ENCODE measurements around the gene FGF5. TPM values are rescaled to one million over a fixed set of nuclear protein-coding genes. Genes with fewer than 3 reads are reported as not detected.
"Not testable (repeated sequence)": the region's sequence is repeated elsewhere in the genome, so short reads cannot be mapped to it uniquely, and the experiment has no call there.

Gene FGF5
- total RNA-seq, 2 experiments from 2014 or later: not detected

- Mint-ChIP-seq H3K4me1 (no peaks in the 10 kb centered on the region), H3K4me3 (no peak overlapping the region), H3K27me3 (peaks cover 17% of the 10 kb centered on the region), H3K9me3 (no peaks in the 10 kb centered on the region), H3K27ac (no peak overlapping the region), H3K36me3 (ENCODE audit: low read depth) (no peaks in the 10 kb centered on the region)
- ChIA-PET CTCF (no interaction called here), POLR2A (no interaction called here)
- DNase-seq: no peak
Observed at GRCh38 chr4:80311130-80311529, 44.7 kb downstream of the FGF5 start.

GRCh38 chr4:80312124-80312523 is 45.7 kb downstream of the FGF5 start:
- no peak for DNase-seq
- Mint-ChIP-seq H3K36me3 (ENCODE audit: low read depth) (no peaks in the 10 kb centered on the region), H3K4me3 (no peak overlapping the region), H3K27ac (no peak overlapping the region), H3K9me3 (no peaks in the 10 kb centered on the region), H3K27me3 (peaks cover 14% of the 10 kb centered on the region), H3K4me1 (no peaks in the 10 kb centered on the region)
- POLR2A ChIA-PET: no interaction called here
- CTCF ChIA-PET: no interaction called here

GRCh38 chr4:80313627-80314026 is 47.2 kb downstream of the FGF5 start:
- Mint-ChIP-seq H3K36me3 (ENCODE audit: low read depth) (no peaks in the 10 kb centered on the region), H3K27ac (no peak overlapping the region), H3K9me3 (no peaks in the 10 kb centered on the region), H3K27me3 (peaks cover 10% of the 10 kb centered on the region), H3K4me1 (no peaks in the 10 kb centered on the region), H3K4me3 (no peak overlapping the region)
- POLR2A ChIA-PET: no interaction called here
- CTCF ChIA-PET: no interaction called here
- DNase-seq: no peak

- H3K36me3 Mint-ChIP-seq (ENCODE audit: low read depth); POLR2A ChIA-PET; H3K4me3 Mint-ChIP-seq; H3K9me3 Mint-ChIP-seq; CTCF ChIA-PET; H3K4me1 Mint-ChIP-seq; DNase-seq; H3K27ac Mint-ChIP-seq: not testable (repeated sequence)
- peaks cover 15% of the 10 kb centered on the region for H3K27me3 Mint-ChIP-seq
Observed at GRCh38 chr4:80315848-80316247, 49.4 kb downstream of the FGF5 start.

- Mint-ChIP-seq H3K4me3 (no peak overlapping the region), H3K27me3 (peaks cover 14% of the 10 kb centered on the region), H3K4me1 (no peaks in the 10 kb centered on the region), H3K9me3 (no peaks in the 10 kb centered on the region), H3K36me3 (ENCODE audit: low read depth) (no peaks in the 10 kb centered on the region), H3K27ac (no peak overlapping the region)
- ChIA-PET POLR2A (no interaction called here), CTCF (no interaction called here)
- DNase-seq: no peak
Observed at GRCh38 chr4:80321341-80321740, 54.9 kb downstream of the FGF5 start.

- no peak overlapping the region for H3K4me3 Mint-ChIP-seq
- ChIA-PET CTCF (no interaction called here), POLR2A (no interaction called here)
- H3K27me3 Mint-ChIP-seq: peaks cover 14% of the 10 kb centered on the region
- no peak overlapping the region for H3K27ac Mint-ChIP-seq
- no peak for DNase-seq
- H3K4me1 Mint-ChIP-seq: no peaks in the 10 kb centered on the region
- H3K9me3 Mint-ChIP-seq: no peaks in the 10 kb centered on the region
- no peaks in the 10 kb centered on the region for H3K36me3 Mint-ChIP-seq (ENCODE audit: low read depth)
Observed at GRCh38 chr4:80321776-80322175, 55.3 kb downstream of the FGF5 start.

GRCh38 chr4:80322716-80323115 is 56.3 kb downstream of the FGF5 start:
- Mint-ChIP-seq H3K27me3 (peaks cover 11% of the 10 kb centered on the region), H3K9me3 (no peaks in the 10 kb centered on the region), H3K4me1 (no peaks in the 10 kb centered on the region), H3K4me3 (no peak overlapping the region), H3K36me3 (ENCODE audit: low read depth) (no peaks in the 10 kb centered on the region), H3K27ac (no peak overlapping the region)
- no peak for DNase-seq
- ChIA-PET POLR2A (no interaction called here), CTCF (interaction anchor here (0.8 kb wide), 2 partner anchors 107 to 138 kb away, joined by 3 to 4 read pairs; no protein-coding TSS in a partner anchor)

- no peaks in the 10 kb centered on the region for H3K9me3 Mint-ChIP-seq
- peaks cover 9% of the 10 kb centered on the region for H3K27me3 Mint-ChIP-seq
- no peak overlapping the region for H3K4me3 Mint-ChIP-seq
- ChIA-PET POLR2A (no interaction called here), CTCF (no interaction called here)
- no peak overlapping the region for H3K27ac Mint-ChIP-seq
- no peaks in the 10 kb centered on the region for H3K36me3 Mint-ChIP-seq (ENCODE audit: low read depth)
- DNase-seq: no peak
- H3K4me1 Mint-ChIP-seq: no peaks in the 10 kb centered on the region
Observed at GRCh38 chr4:80324171-80324570, 57.7 kb downstream of the FGF5 start.

GRCh38 chr4:80331693-80332092 is 65.2 kb downstream of the FGF5 start:
- H3K27ac Mint-ChIP-seq: no peak overlapping the region
- no peaks in the 10 kb centered on the region for H3K9me3 Mint-ChIP-seq
- ChIA-PET POLR2A (no interaction called here), CTCF (no interaction called here)
- H3K36me3 Mint-ChIP-seq (ENCODE audit: low read depth): no peaks in the 10 kb centered on the region
- H3K4me1 Mint-ChIP-seq: peaks cover 11% of the 10 kb centered on the region
- no peak for DNase-seq
- peaks cover 22% of the 10 kb centered on the region for H3K27me3 Mint-ChIP-seq
- H3K4me3 Mint-ChIP-seq: no peak overlapping the region

GRCh38 chr4:80333121-80333520 is 66.7 kb downstream of the FGF5 start:
- Mint-ChIP-seq H3K36me3 (ENCODE audit: low read depth) (no peaks in the 10 kb centered on the region), H3K27me3 (peaks cover 23% of the 10 kb centered on the region), H3K27ac (no peak overlapping the region), H3K4me1 (peaks cover 11% of the 10 kb centered on the region), H3K9me3 (no peaks in the 10 kb centered on the region), H3K4me3 (no peak overlapping the region)
- ChIA-PET POLR2A (no interaction called here), CTCF (no interaction called here)
- no peak for DNase-seq

GRCh38 chr4:80334568-80334967 is 68.1 kb downstream of the FGF5 start:
- CTCF ChIA-PET: interaction anchor here (1.3 kb wide), 1 partner anchor 28 kb away, joined by 3 read pairs; no protein-coding TSS in a partner anchor
- POLR2A ChIA-PET: no interaction called here
- no peak for DNase-seq

GRCh38 chr4:80335226-80335553 is 68.7 kb downstream of the FGF5 start:
- CTCF ChIA-PET: interaction anchor here (1.3 kb wide), 1 partner anchor 28 kb away, joined by 3 read pairs; no protein-coding TSS in a partner anchor

More at GRCh38 chr4:80334568-80334967, 68.1 kb downstream of the FGF5 start:
- Mint-ChIP-seq H3K4me1 (peaks cover 11% of the 10 kb centered on the region), H3K27ac (no peak overlapping the region), H3K36me3 (ENCODE audit: low read depth) (no peaks in the 10 kb centered on the region), H3K9me3 (no peaks in the 10 kb centered on the region), H3K27me3 (peaks cover 25% of the 10 kb centered on the region), H3K4me3 (no peak overlapping the region)

GRCh38 chr4:80335554-80336358 is 69.3 kb downstream of the FGF5 start, which contains the start of gene CFAP299:
TSS of gene CFAP299 (plus strand) at chr4:80335730.
- Mint-ChIP-seq H3K27me3 (peaks cover 25% of the 10 kb centered on the region), H3K36me3 (ENCODE audit: low read depth) (no peaks in the 10 kb centered on the region), H3K4me3 (peak within 1 kb of the TSS; percentile 72), H3K4me1 (peaks cover 11% of the 10 kb centered on the region), H3K27ac (no peak within 1 kb of the TSS), H3K9me3 (no peaks in the 10 kb centered on the region)
- ChIA-PET CTCF (interaction anchor here (1.3 kb wide), 1 partner anchor 27 kb away, joined by 3 read pairs; no protein-coding TSS in a partner anchor), POLR2A (no interaction called here)
- DNase-seq: peak; percentile 62

More at GRCh38 chr4:80335226-80335553, 68.7 kb downstream of the FGF5 start:
- Mint-ChIP-seq H3K36me3 (ENCODE audit: low read depth) (no peaks in the 10 kb centered on the region), H3K9me3 (no peaks in the 10 kb centered on the region), H3K27ac (no peak overlapping the region), H3K4me3 (peak overlapping the region; percentile 72), H3K27me3 (peaks cover 25% of the 10 kb centered on the region), H3K4me1 (peaks cover 11% of the 10 kb centered on the region)
- DNase-seq: no peak
- POLR2A ChIA-PET: no interaction called here

GRCh38 chr4:80336582-80336981 is 70.1 kb downstream of the FGF5 start:
- Mint-ChIP-seq H3K9me3 (no peaks in the 10 kb centered on the region), H3K36me3 (ENCODE audit: low read depth) (no peaks in the 10 kb centered on the region), H3K27me3 (peaks cover 25% of the 10 kb centered on the region), H3K4me1 (peaks cover 11% of the 10 kb centered on the region), H3K27ac (no peak overlapping the region), H3K4me3 (no peak overlapping the region)
- CTCF ChIA-PET: no interaction called here
- no peak for DNase-seq
- POLR2A ChIA-PET: no interaction called here
